PC-9 (cell line): ENCODE results near the gene CCDC24. TPM values are rescaled to one million over a fixed set of nuclear protein-coding genes. Genes with fewer than 3 reads are reported as not detected.

Experiments used
- BruUV-seq: library from RNA; stranded (reverse); fragments of 400-500 nt; replicated peaks from 2 replicates; lab custom pipeline; 2021; lab: Mats Ljungman, UMichigan
- CTCF ChIA-PET: fragments of 300-600 bp; sonication (Branson Sonifier 250); formaldehyde crosslinking; loops from one replicate; lab custom pipeline; 2022; ENCODE audit warnings: antibody characterized with exemption; lab: Charles Lee
- POLR2A ChIA-PET: fragments of 300-600 bp; sonication (Branson Sonifier 250); formaldehyde crosslinking; loops from one replicate; lab custom pipeline; 2022; ENCODE audit warnings: antibody characterized with exemption; ENCODE audit not compliant: unreplicated experiment; lab: Charles Lee
- DNase-seq, 2 experiments: peaks; one replicate each; pipeline versions ENCODE4 v3.0.0 to v3.0.0-alpha.2; 2015 to 2022; ENCODE audit warnings: mixed read lengths in 1 of 2
- H2AFZ ChIP-seq: fragments of 200-600 bp; sonication (generic); 2 replicates; pipeline ENCODE4 v1.8.1; 2017; ENCODE audit warnings: antibody characterized with exemption
- H3F3A ChIP-seq: fragments of 200-600 bp; sonication (generic); 2 replicates; pipeline ENCODE4 v1.8.1; 2017; ENCODE audit warnings: antibody characterized with exemption, mild to moderate bottlenecking, low read depth; ENCODE audit not compliant: insufficient read depth
- H3K27ac ChIP-seq: fragments of 200-600 bp; sonication (generic); 2 replicates; pipeline ENCODE4 v1.6.1; 2016; ENCODE audit warnings: mixed run types
- H3K27me3 ChIP-seq: fragments of 200-600 bp; sonication (generic); 2 replicates; pipeline ENCODE4 v1.6.1; 2016; ENCODE audit warnings: low read depth, mixed run types; ENCODE audit not compliant: insufficient read depth
- H3K36me3 ChIP-seq: fragments of 200-600 bp; sonication (generic); 2 replicates; pipeline ENCODE4 v1.6.1; 2016; ENCODE audit warnings: low read depth, mixed run types
- H3K4me1 ChIP-seq: fragments of 200-600 bp; sonication (generic); replicated peaks from 2 replicates; pipeline ENCODE4 v1.6.1; 2016; ENCODE audit warnings: mixed run types; ENCODE audit not compliant: insufficient read depth
- H3K4me2 ChIP-seq: fragments of 200-600 bp; sonication (generic); 2 replicates; pipeline ENCODE4 v1.6.1; 2017; ENCODE audit warnings: mixed run types
- H3K4me3 ChIP-seq: fragments of 200-600 bp; sonication (generic); 2 replicates; pipeline ENCODE4 v1.6.1; 2016; ENCODE audit warnings: mixed run types
- H3K79me2 ChIP-seq: fragments of 200-600 bp; sonication (generic); 2 replicates; pipeline ENCODE4 v1.6.1; 2017; ENCODE audit warnings: low read depth, mixed run types
- H3K9me2 ChIP-seq: fragments of 200-600 bp; sonication (generic); 2 replicates; pipeline ENCODE4 v1.8.1; 2017; ENCODE audit warnings: mild to moderate bottlenecking; ENCODE audit not compliant: insufficient read depth
- H3K9me3 ChIP-seq: fragments of 200-600 bp; sonication (generic); 2 replicates; pipeline ENCODE4 v1.8.1; 2016; ENCODE audit warnings: low read depth; ENCODE audit not compliant: insufficient read depth
- H4K20me1 ChIP-seq: fragments of 200-600 bp; sonication (generic); 2 replicates; pipeline ENCODE4 v1.8.1; 2017; ENCODE audit not compliant: insufficient read depth
- CTCF ChIP-seq: fragments of 200-600 bp; sonication (generic); conservative IDR thresholded peaks from 2 replicates; pipeline ENCODE4 v1.6.1; 2017; ENCODE audit warnings: mixed run types, antibody characterized with exemption, mild to moderate bottlenecking, moderate library complexity
- EZH2 ChIP-seq: fragments of 200-600 bp; sonication (generic); IDR thresholded peaks from 2 replicates; pipeline ENCODE4 v1.8.0; 2017; ENCODE audit warnings: antibody characterized with exemption, low read depth
- intact Hi-C: fragments of 100-400 bp; cut with micrococcal nuclease; formaldehyde crosslinking; loops from one replicate; pipeline ENCODE4 v1.10.0; 2022; ENCODE audit not compliant: unreplicated experiment
- total RNA-seq: library from RNA; stranded (reverse); gene quantifications from 2 replicates; pipeline ENCODE4 v1.2.3, GENCODE V29; 2021

CCDC24 gene
- total RNA-seq, 1 experiment from 2014 or later: 47.9 TPM

DNA sequence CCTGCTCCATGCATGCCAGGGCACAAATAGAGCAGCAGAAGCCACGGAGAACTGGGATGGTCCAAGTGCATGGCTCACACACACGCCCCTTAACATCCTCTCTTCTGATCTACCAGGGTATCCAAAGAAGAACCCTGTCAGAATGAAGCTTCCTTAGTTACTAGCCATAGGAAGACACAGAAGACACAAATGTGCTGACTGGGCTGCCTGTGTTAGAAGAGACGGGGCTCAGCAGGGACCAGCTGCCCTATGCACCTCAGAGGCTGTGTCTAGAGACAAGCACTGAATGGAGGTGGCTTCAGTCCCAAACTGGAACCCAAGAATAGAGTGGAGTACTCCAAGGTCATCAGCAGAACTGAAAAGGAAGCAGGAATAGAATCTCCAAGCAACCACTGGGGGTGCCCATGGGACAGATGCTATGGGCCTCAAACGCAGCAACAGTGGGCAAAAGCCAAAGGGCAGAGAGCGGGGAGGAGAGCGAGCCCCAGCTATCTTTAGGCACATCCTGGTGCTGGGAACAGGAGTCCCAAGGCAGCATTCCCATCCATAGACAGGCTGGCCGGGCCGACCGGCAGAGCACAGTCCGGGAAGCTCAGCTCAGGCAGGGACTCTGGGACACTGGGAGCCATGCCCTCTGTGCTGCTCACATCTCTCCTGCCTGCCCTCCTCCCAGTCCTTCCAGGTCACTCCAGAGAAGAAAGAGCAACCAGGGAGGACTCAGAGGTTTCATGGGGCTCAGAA lies 30.4 kb downstream of the CCDC24 start:
- H4K20me1 ChIP-seq: peaks cover 28% of the 10 kb centered on the region
- POLR2A ChIA-PET: no interaction called here
- no peaks in the 10 kb centered on the region for H3K9me2 ChIP-seq
- H3K4me3 ChIP-seq: no peak overlapping the region
- no peak for DNase-seq
- intact Hi-C loops: no loop called here
- no TSS peak for BruUV-seq
- H3K9me3 ChIP-seq: no peaks in the 10 kb centered on the region
- CTCF ChIA-PET: interaction anchor here (0.6 kb wide), 1 partner anchor 23 kb away, joined by 4 read pairs; no protein-coding TSS in a partner anchor
- H2AFZ ChIP-seq: no peak overlapping the region
- peaks cover 34% of the 10 kb centered on the region for H3F3A ChIP-seq
- no peak overlapping the region for H3K27ac ChIP-seq
- H3K4me2 ChIP-seq: no peak overlapping the region
- H3K36me3 ChIP-seq: peaks cover 51% of the 10 kb centered on the region
- no peaks in the 10 kb centered on the region for H3K27me3 ChIP-seq
- TF ChIP-seq EZH2 (no peak), CTCF (no peak)
- peaks cover 33% of the 10 kb centered on the region for H3K4me1 ChIP-seq
- H3K79me2 ChIP-seq: peaks cover 18% of the 10 kb centered on the region

DNA sequence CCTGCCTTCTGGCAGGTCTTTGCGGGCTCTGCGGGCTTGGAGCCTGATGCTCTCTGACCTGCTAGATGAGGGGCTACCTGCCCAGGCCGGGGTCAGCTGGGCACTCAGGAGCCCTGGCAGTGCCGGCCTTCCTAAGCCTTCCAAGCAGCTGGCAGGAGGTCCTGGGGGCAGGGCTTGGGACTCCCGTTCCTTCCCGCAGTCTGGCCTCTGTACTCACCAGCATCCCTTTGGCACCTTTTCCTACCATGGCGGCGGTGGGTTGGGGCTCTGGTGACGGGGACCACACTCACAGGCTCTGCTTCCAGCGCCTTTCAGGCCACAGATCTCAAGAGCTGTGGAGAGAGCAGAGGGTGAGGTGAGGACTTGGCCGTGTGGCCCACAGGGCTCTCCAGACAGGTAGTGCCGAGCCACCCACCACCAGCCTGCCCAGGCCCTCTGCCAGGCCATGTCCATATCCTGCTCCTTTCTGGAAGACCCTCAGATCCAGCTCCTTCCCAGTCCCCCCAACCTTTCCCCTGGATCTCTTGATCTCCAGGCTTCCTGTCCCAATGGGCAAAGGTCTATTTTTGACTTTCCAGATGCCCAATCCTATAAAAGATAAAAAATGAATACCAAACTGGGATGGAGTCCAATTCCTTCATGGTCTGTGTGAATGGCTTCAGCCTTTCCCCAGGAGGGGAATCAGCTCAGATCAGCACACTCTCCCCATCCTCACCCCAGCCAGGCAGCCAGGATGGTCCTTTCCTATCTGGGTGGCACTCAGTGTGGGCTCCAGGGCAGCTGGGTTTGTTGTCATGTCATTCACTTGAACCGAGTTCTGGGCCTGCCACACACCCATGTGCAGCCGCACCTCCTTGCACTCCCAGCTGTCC lies 32.9 kb downstream of the CCDC24 start:
- Histone ChIP-seq H3K36me3 (peaks cover 54% of the 10 kb centered on the region), H3K9me2 (no peaks in the 10 kb centered on the region), H3F3A (peaks cover 57% of the 10 kb centered on the region), H3K4me2 (peak overlapping the region; percentile 99), H3K27me3 (no peaks in the 10 kb centered on the region), H3K27ac (peak overlapping the region; percentile 91), H3K4me1 (peaks cover 58% of the 10 kb centered on the region), H2AFZ (no peak overlapping the region), H3K79me2 (peaks cover 40% of the 10 kb centered on the region), H3K4me3 (peak overlapping the region; percentile 30; the same call in 1 of the 2 replicates), H4K20me1 (peaks cover 28% of the 10 kb centered on the region), H3K9me3 (no peaks in the 10 kb centered on the region)
- no peak for TF ChIP-seq CTCF
- no peak for TF ChIP-seq EZH2
- no TSS peak for BruUV-seq
- DNase-seq: no peak
- intact Hi-C loops: no loop called here
- CTCF ChIA-PET: interaction anchor here (0.5 kb wide), 1 partner anchor 708 kb away, joined by 4 read pairs; no protein-coding TSS in a partner anchor
- POLR2A ChIA-PET: interaction anchor here (0.5 kb wide), 1 partner anchor 34 kb away, joined by 3 read pairs; no protein-coding TSS in a partner anchor

- CTCF ChIA-PET: interaction anchor here (0.6 to 0.7 kb wide), 2 partner anchors 22 to 44 kb away, joined by 4 to 6 read pairs; no protein-coding TSS in a partner anchor
- Histone ChIP-seq H3K4me1 (peaks cover 62% of the 10 kb centered on the region), H2AFZ (no peak overlapping the region), H3K4me3 (peak overlapping the region; percentile 30; the same call in 1 of the 2 replicates), H3K9me3 (no peaks in the 10 kb centered on the region), H3K27ac (peak overlapping the region; percentile 91), H3K27me3 (no peaks in the 10 kb centered on the region), H3K36me3 (peaks cover 54% of the 10 kb centered on the region), H3K79me2 (peaks cover 45% of the 10 kb centered on the region), H3K9me2 (no peaks in the 10 kb centered on the region), H3F3A (peaks cover 64% of the 10 kb centered on the region), H4K20me1 (peaks cover 26% of the 10 kb centered on the region), H3K4me2 (peak overlapping the region; percentile 99)
- intact Hi-C loops: no loop called here
- peak; percentile 49 to 91 for DNase-seq
- POLR2A ChIA-PET: interaction anchor here (0.5 to 0.6 kb wide), 2 partner anchors 35 to 375 kb away, joined by 3 to 13 read pairs; no protein-coding TSS in a partner anchor
- no TSS peak for BruUV-seq
- TF ChIP-seq CTCF (no peak), EZH2 (no peak)
Observed at GRCh38 chr1:44024903-44025525, 33.6 kb downstream of the CCDC24 start.
